Type B pancreatic cell (in vitro differentiated cells): Measurements from ENCODE around the gene C8G. TPM values are rescaled to one million over a fixed set of nuclear protein-coding genes. Genes with fewer than 3 reads are reported as not detected.

Source experiments
- DNase-seq: peaks from one replicate; pipeline ENCODE4 v3.0.0; 2021; ENCODE audit warnings: mixed read lengths; ENCODE audit not compliant: unreplicated experiment; ENCODE audit errors: extremely low spot score
- H3K27ac Mint-ChIP-seq: 2 replicates; pipeline ENCODE4 v1.8.0; 2021; ENCODE audit warnings: mild to moderate bottlenecking, mixed read lengths
- H3K27me3 Mint-ChIP-seq: 2 replicates; pipeline ENCODE4 v1.8.0; 2021; ENCODE audit warnings: mixed read lengths
- H3K36me3 Mint-ChIP-seq: 2 replicates; pipeline ENCODE4 v1.8.0; 2021; ENCODE audit warnings: mixed read lengths
- H3K4me1 Mint-ChIP-seq: one replicate; pipeline ENCODE4 v1.8.0; 2021; ENCODE audit warnings: mixed read lengths; ENCODE audit not compliant: unreplicated experiment
- H3K4me3 Mint-ChIP-seq: 2 replicates; pipeline ENCODE4 v1.8.0; 2021; ENCODE audit warnings: mild to moderate bottlenecking, mixed read lengths
- H3K9me3 Mint-ChIP-seq: 2 replicates; pipeline ENCODE4 v1.8.0; 2021; ENCODE audit warnings: mixed read lengths
- CTCF ChIP-seq: fragments of 200-600 bp; sonication (generic); conservative IDR thresholded peaks from 2 replicates; pipeline ENCODE4 v1.5.0; 2021; ENCODE audit warnings: antibody characterized with exemption, mild to moderate bottlenecking
- total RNA-seq: library from RNA; stranded (reverse); gene quantifications from 2 replicates; pipeline ENCODE4 v1.2.1, GENCODE V29; 2021; ENCODE audit warnings: low replicate concordance

The C8G gene
- total RNA-seq, 1 donor from 2014 or later: 2.8 TPM

DNA sequence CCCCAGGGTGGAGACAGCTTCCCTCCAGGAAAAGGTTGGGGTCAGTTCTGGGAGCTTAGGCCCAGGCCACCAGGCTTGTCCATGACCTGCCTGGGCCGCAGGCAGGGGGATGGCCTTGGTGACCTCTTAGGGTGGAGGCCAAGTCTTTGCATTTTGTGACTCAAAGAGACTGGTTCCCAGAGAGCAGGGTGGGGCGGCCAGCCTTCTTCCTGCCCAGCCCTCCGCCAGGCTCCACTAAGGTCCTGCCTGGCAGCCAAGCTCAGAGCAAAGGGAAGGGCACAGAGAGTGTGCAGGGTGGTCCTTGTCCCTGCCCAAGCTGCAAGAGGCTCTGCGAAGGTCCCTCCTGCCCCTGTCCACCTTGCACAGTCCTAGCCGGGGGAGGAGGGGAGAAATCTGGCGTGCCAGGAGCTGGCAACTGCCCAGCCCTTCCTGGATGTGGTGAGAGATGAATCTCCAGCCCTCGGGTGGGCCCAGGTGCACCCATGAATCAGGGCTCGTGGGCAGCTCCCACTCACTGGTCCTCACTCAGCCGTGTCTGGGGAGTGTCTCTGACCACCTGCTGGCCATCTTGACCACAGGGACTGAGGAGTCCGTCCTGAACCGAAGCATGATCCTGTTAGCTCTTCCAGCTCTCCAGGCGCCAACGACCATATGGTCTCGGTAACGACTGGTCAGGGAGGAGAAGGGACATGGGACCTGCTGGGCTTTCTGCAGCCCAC, 29.9 kb downstream of the C8G start:
- Mint-ChIP-seq H3K27ac (no peak overlapping the region), H3K9me3 (no peaks in the 10 kb centered on the region), H3K27me3 (no peaks in the 10 kb centered on the region), H3K36me3 (no peaks in the 10 kb centered on the region), H3K4me3 (no peak overlapping the region), H3K4me1 (no peaks in the 10 kb centered on the region)
- DNase-seq: no peak
- no peak for TF ChIP-seq CTCF

DNA sequence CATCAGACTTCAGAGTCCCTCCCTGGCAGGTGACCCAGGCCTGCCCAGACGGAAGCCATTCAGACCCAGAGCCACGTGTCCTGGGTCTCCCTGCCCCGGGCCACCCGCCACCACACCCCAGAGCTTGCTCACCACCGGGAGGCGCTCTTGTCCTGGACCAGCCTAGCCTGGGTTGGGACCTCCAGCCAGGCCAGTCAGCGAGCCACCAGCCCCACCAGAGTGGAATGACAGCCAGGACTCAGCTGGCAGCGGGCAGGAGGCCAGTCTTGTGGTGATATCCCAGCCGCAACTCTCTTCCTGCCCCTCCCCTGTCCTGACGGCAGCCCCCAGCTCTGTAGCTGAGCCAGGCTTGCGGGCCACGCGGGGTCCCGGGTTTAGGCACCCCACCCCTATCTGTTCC, 30.6 kb downstream of the C8G start:
- DNase-seq: no peak
- no peaks in the 10 kb centered on the region for H3K9me3 Mint-ChIP-seq
- peaks cover 2% of the 10 kb centered on the region for H3K4me1 Mint-ChIP-seq
- H3K36me3 Mint-ChIP-seq: no peaks in the 10 kb centered on the region
- no peak overlapping the region for H3K4me3 Mint-ChIP-seq
- no peak overlapping the region for H3K27ac Mint-ChIP-seq
- H3K27me3 Mint-ChIP-seq: no peaks in the 10 kb centered on the region
- peak; percentile 24 for TF ChIP-seq CTCF

DNA sequence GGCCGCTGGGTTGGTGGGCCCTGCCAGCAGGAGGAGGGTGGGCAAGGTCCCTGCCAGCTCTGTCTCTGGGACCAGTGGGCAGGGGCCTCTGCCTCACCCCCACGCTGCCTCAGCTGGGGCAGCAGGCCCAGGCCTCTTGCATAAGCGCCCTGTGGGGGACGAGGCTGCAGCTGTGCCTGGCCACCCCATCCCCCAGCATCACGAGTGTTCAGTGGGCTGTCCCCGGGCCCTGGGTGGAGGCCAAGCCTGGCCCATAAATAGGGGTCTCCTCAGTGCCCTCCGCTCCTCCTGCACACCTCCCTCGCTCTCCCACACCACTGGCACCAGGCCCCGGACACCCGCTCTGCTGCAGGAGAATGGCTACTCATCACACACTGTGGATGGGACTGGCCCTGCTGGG, 32.2 kb downstream of the C8G start, which contains the start of gene PTGDS:
PTGDS (plus strand) TSS at position 282 of the 400 bp plus-strand sequence; CDS start at position 357, 75 bp downstream.
- H3K4me3 Mint-ChIP-seq: peak within 1 kb of the TSS; percentile 34
- TF ChIP-seq CTCF: no peak
- H3K4me1 Mint-ChIP-seq: peaks cover 5% of the 10 kb centered on the region
- no peaks in the 10 kb centered on the region for H3K9me3 Mint-ChIP-seq
- H3K27ac Mint-ChIP-seq: no peak within 1 kb of the TSS
- DNase-seq: no peak
- H3K36me3 Mint-ChIP-seq: no peaks in the 10 kb centered on the region
- no peaks in the 10 kb centered on the region for H3K27me3 Mint-ChIP-seq

GRCh38 chr9:136977649-136978072, 32.6 kb downstream of the C8G start:
- Mint-ChIP-seq H3K27ac (no peak overlapping the region), H3K4me1 (peaks cover 5% of the 10 kb centered on the region), H3K9me3 (no peaks in the 10 kb centered on the region), H3K36me3 (no peaks in the 10 kb centered on the region), H3K4me3 (peak overlapping the region; percentile 34), H3K27me3 (no peaks in the 10 kb centered on the region)
- no peak for TF ChIP-seq CTCF
- DNase-seq: no peak

DNA sequence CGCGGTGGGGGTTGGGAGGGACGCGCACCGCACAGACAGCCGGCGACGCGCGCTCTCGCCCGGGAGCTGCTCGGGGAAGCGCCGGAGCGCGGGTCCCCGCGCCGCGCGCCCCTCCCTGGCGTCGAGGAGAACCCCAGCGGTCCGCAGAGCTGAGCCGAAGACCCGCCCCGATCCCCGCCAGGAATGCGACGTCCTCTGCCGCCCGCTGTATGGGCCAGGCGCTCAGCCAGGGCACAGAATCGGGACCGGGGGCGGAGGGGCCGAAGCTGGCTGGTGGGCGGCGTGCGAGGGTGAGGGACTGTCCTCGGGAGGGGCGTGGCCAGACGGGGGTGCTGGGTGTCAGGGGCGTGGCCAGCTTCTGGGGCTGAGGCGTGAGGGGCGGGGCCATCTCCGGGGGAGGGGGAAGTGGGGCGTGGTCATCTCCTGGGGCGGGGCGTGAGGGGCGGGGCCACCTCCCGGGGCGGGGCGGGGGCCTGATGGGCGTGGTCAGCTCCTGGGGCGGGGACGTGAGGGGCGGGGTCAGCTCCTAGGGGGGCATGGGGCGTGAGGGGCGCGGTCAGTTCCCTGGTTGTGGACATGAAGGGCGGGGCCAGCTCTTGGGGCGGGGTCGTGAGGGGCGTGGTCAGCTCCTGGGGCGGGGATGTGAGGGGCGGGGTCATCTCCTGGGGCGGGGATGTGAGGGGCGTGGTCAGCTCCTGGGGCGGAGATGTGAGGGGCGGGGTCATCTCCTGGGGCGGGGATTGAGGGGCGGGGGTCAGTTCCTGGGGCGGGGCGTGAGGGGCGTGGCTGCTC, 33.2 kb downstream of the C8G start:
- no peaks in the 10 kb centered on the region for H3K36me3 Mint-ChIP-seq
- H3K27ac Mint-ChIP-seq: no peak overlapping the region
- H3K4me3 Mint-ChIP-seq: no peak overlapping the region
- peaks cover 5% of the 10 kb centered on the region for H3K4me1 Mint-ChIP-seq
- no peak for DNase-seq
- H3K9me3 Mint-ChIP-seq: no peaks in the 10 kb centered on the region
- H3K27me3 Mint-ChIP-seq: no peaks in the 10 kb centered on the region
- no peak for TF ChIP-seq CTCF
